SK-N-SH treated with all-trans-retinoic acid at 6 μM for 48 hours (cell line): ENCODE results near the gene EIF3B.

Experiments
- ATAC-seq: fragments of 200-7000 bp; cut with Tn5 transposase; 3 replicates; pipeline ENCODE4 v1.9.1; 2020; ENCODE audit warnings: mild to moderate bottlenecking, moderate library complexity
- ARNTL ChIP-seq: fragments of 450-650 bp; formaldehyde crosslinking; IDR thresholded peaks from 2 replicates; pipeline ENCODE4 v1.5.0; 2020; ENCODE audit warnings: low read depth, mild to moderate bottlenecking, moderate library complexity, borderline replicate concordance
- BACH2 ChIP-seq: fragments of 250-450 bp; sonication (Bioruptor Pico); IDR thresholded peaks from 2 replicates; pipeline ENCODE4 v1.9.0; 2021; ENCODE audit warnings: mild to moderate bottlenecking, borderline replicate concordance
- CREB5 ChIP-seq: fragments of 250-450 bp; sonication (Bioruptor Pico); IDR thresholded peaks from 2 replicates; pipeline ENCODE4 v1.5.1; 2020; ENCODE audit warnings: low read depth, mild to moderate bottlenecking, moderate library complexity
- CSDC2 ChIP-seq: fragments of 250-450 bp; sonication (Bioruptor Pico); IDR thresholded peaks from 2 replicates; pipeline ENCODE4 v1.5.0; 2020; ENCODE audit warnings: mild to moderate bottlenecking, moderate library complexity
- CSRNP3 ChIP-seq: fragments of 250-450 bp; sonication (Bioruptor Pico); IDR thresholded peaks from 2 replicates; pipeline ENCODE4 v1.5.1; 2021; ENCODE audit warnings: mild to moderate bottlenecking, moderate library complexity
- ESRRG ChIP-seq: fragments of 250-450 bp; sonication (Bioruptor Pico); IDR thresholded peaks from 2 replicates; pipeline ENCODE4 v1.6.1; 2021; ENCODE audit warnings: mild to moderate bottlenecking
- GLIS3 ChIP-seq: fragments of 250-450 bp; sonication (Bioruptor Pico); IDR thresholded peaks from 2 replicates; pipeline ENCODE4 v1.5.0; 2020; ENCODE audit warnings: mild to moderate bottlenecking, moderate library complexity
- ISL1 ChIP-seq: fragments of 250-450 bp; sonication (Bioruptor Pico); IDR thresholded peaks from 2 replicates; pipeline ENCODE4 v2.1.2; 2022; ENCODE audit warnings: mild to moderate bottlenecking, moderate library complexity
- OSR1 ChIP-seq: fragments of 250-450 bp; sonication (Bioruptor Pico); IDR thresholded peaks from 2 replicates; pipeline ENCODE4 v1.8.0; 2022; ENCODE audit warnings: moderate library complexity, mild to moderate bottlenecking, inconsistent platforms
- POU6F1 ChIP-seq: fragments of 250-450 bp; sonication (Bioruptor Pico); IDR thresholded peaks from 2 replicates; pipeline ENCODE4 v1.8.0; 2021; ENCODE audit warnings: low read depth, mild to moderate bottlenecking, moderate library complexity, borderline replicate concordance
- PPARA ChIP-seq: fragments of 250-450 bp; sonication (Bioruptor Pico); IDR thresholded peaks from 2 replicates; pipeline ENCODE4 v1.5.0; 2020; ENCODE audit warnings: mild to moderate bottlenecking, borderline replicate concordance
- RARB ChIP-seq: fragments of 250-450 bp; sonication (Bioruptor Pico); IDR thresholded peaks from 2 replicates; pipeline ENCODE4 v1.8.0; 2021; ENCODE audit warnings: mild to moderate bottlenecking, moderate library complexity
- SNAI2 ChIP-seq: fragments of 250-450 bp; sonication (Bioruptor Pico); IDR thresholded peaks from 2 replicates; pipeline ENCODE4 v1.5.0; 2020; ENCODE audit warnings: mild to moderate bottlenecking, moderate library complexity
- TCF4 ChIP-seq: fragments of 250-450 bp; sonication (Bioruptor Pico); IDR thresholded peaks from 2 replicates; pipeline ENCODE4 v1.8.0; 2021; ENCODE audit warnings: mild to moderate bottlenecking, moderate library complexity, borderline replicate concordance
- TOX ChIP-seq: fragments of 250-450 bp; sonication (Bioruptor Pico); IDR thresholded peaks from 2 replicates; pipeline ENCODE4 v1.8.0; 2021; ENCODE audit warnings: mild to moderate bottlenecking, moderate library complexity, borderline replicate concordance
- TSHZ2 ChIP-seq: fragments of 250-450 bp; sonication (Bioruptor Pico); IDR thresholded peaks from 2 replicates; pipeline ENCODE4 v1.5.0; 2020; ENCODE audit warnings: mild to moderate bottlenecking, moderate library complexity
- ZC3H10 ChIP-seq: fragments of 250-450 bp; sonication (Bioruptor Pico); IDR thresholded peaks from 2 replicates; pipeline ENCODE4 v1.5.1; 2021; ENCODE audit warnings: mild to moderate bottlenecking, moderate library complexity
- ZFP3 ChIP-seq: fragments of 250-450 bp; sonication (Bioruptor Pico); IDR thresholded peaks from 2 replicates; pipeline ENCODE4 v1.5.0; 2020; ENCODE audit warnings: mild to moderate bottlenecking, moderate library complexity
- ZFP30 ChIP-seq: fragments of 450-650 bp; formaldehyde crosslinking; IDR thresholded peaks from 2 replicates; pipeline ENCODE4 v1.5.0; 2022; ENCODE audit warnings: mild to moderate bottlenecking, moderate library complexity
- ZNF565 ChIP-seq: fragments of 450-650 bp; formaldehyde crosslinking; conservative IDR thresholded peaks from 2 replicates; pipeline ENCODE4 v1.5.0; 2020; ENCODE audit warnings: low read depth, mild to moderate bottlenecking, moderate library complexity
- ZNF8 ChIP-seq: fragments of 450-650 bp; formaldehyde crosslinking; IDR thresholded peaks from 2 replicates; pipeline ENCODE4 v1.5.0; 2020; ENCODE audit warnings: mild to moderate bottlenecking, moderate library complexity
- TF ChIP-seq, protein P1 (sequence below): fragments of 250-450 bp; sonication (Bioruptor Pico); IDR thresholded peaks from 2 replicates; pipeline ENCODE4 v1.8.0; 2020; ENCODE audit warnings: mild to moderate bottlenecking, moderate library complexity, borderline replicate concordance

Gene EIF3B

GRCh38 chr7:2403014-2403717, 48.5 kb downstream of the EIF3B start, which contains the start of gene CHST12:
CHST12 (plus strand) TSS chr7:2403611; CDS start chr7:2432640, 29,029 bp downstream.
- peak; percentile 41 for ATAC-seq
- no peak for TF ChIP-seq ZNF565
- TF ChIP-seq GLIS3 (CRISPR knock-in tag): peak; percentile 92; the same call in 1 of the 2 replicates
- no peak for TF ChIP-seq ZFP30 (CRISPR knock-in tag)
- TF ChIP-seq PPARA (CRISPR knock-in tag): no peak
- no peak for TF ChIP-seq RARB (CRISPR knock-in tag)
- no peak for TF ChIP-seq ZC3H10
- TF ChIP-seq, protein P1, sequence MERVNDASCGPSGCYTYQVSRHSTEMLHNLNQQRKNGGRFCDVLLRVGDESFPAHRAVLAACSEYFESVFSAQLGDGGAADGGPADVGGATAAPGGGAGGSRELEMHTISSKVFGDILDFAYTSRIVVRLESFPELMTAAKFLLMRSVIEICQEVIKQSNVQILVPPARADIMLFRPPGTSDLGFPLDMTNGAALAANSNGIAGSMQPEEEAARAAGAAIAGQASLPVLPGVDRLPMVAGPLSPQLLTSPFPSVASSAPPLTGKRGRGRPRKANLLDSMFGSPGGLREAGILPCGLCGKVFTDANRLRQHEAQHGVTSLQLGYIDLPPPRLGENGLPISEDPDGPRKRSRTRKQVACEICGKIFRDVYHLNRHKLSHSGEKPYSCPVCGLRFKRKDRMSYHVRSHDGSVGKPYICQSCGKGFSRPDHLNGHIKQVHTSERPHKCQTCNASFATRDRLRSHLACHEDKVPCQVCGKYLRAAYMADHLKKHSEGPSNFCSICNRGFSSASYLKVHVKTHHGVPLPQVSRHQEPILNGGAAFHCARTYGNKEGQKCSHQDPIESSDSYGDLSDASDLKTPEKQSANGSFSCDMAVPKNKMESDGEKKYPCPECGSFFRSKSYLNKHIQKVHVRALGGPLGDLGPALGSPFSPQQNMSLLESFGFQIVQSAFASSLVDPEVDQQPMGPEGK: 0 out of 2 replicates have a peak, but pooled peaks have one; percentile 35
- no peak for TF ChIP-seq SNAI2 (CRISPR knock-in tag)
- TF ChIP-seq BACH2 (CRISPR knock-in tag): no peak
- no peak for TF ChIP-seq POU6F1 (CRISPR knock-in tag)
- TF ChIP-seq TSHZ2 (CRISPR knock-in tag): no peak
- peak; percentile 93 for TF ChIP-seq ZFP3
- TF ChIP-seq CSDC2 (CRISPR knock-in tag): no peak
- no peak for TF ChIP-seq ZNF8
- TF ChIP-seq TOX (CRISPR knock-in tag): no peak
- no peak for TF ChIP-seq CSRNP3 (CRISPR knock-in tag)
- TF ChIP-seq ARNTL (CRISPR knock-in tag): no peak

DNA sequence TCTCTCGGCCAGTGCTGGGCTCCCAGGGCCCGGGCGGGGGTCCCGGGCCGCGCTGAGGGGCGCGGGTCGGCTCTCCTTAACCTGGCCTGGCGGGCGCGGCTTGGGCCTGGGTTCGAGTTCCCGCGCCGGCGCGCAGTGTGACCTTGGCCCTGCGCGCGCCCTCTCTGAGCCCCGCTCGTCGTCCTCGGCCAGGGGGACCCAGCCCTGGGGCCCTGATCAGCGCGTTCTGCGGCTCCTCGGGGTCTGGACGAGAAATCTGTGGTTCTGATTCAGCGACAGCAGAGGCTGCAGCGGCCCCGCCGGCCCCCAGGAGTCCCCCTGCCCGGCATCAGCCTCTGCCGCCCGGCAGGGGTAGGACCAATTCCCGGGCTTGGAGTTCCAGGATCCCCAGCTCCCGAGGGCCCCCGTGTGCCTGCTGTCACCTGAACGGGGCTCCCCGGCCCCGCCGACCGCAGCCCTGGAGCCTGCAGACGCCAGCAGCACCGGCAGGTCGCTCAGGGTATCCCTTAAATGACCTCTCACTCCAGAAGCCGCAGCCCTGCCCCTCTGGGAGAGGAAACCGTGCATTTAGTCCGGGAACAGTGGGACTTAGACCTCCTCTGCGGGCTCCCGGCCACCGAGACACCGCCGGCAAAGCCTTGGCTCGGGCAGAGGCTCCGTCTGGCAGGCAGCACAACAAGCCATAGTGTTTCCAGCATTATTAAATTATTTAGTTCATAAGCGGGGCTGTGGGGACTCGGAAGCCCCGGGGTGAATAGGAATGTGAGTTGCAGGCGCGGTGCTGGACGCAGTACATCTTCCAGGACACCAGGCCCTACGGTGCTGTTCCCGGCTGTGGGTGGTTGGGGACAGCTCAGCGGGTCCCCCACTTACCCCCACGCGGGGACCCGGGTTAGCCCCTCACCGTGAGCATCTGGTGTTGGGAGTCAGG, 49.4 kb downstream of the EIF3B start:
- peak; percentile 57 for ATAC-seq
- TF ChIP-seq ZNF8 (no peak), GLIS3 (CRISPR knock-in tag) (0 out of 2 replicates have a peak, but pooled peaks have one; percentile 31), OSR1 (CRISPR knock-in tag) (no peak)

- ATAC-seq: no peak
- TF ChIP-seq, protein P1: no peak
- TF ChIP-seq ISL1 (CRISPR knock-in tag): no peak
- TF ChIP-seq ZNF8: no peak
- no peak for TF ChIP-seq TCF4
- no peak for TF ChIP-seq ZC3H10
- TF ChIP-seq ZFP3: no peak
- no peak for TF ChIP-seq CSRNP3 (CRISPR knock-in tag)
- TF ChIP-seq ZFP30 (CRISPR knock-in tag): no peak
- no peak for TF ChIP-seq ESRRG (CRISPR knock-in tag)
- no peak for TF ChIP-seq RARB (CRISPR knock-in tag)
- no peak for TF ChIP-seq CREB5 (CRISPR knock-in tag)
- TF ChIP-seq OSR1 (CRISPR knock-in tag): no peak
- no peak for TF ChIP-seq CSDC2 (CRISPR knock-in tag)
Measured at GRCh38 chr7:2404714-2405119, 50.1 kb downstream of the EIF3B start.
